ENCODE results near the gene CMIP.

DNA sequence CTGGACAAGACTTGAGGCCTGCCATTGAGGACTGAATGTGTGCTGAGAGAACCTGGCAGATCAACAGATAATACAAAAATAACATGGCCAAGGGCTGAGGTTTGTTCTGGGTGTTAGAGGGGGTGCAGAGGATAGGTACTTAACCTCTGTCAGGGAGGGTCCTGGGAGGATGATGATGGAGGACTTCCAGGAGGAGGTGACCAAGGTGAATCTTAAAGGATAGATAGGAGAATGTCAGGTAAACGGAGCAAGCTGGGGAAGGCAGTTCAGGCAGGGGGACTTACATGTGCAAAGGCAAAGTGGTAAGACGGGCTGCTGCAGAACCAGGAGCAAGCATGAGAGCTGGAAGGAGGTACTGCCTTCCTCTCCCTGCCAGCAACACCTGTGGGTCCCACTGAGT lies 214.6 kb downstream of the CMIP start:
- TF ChIP-seq, protein P1, sequence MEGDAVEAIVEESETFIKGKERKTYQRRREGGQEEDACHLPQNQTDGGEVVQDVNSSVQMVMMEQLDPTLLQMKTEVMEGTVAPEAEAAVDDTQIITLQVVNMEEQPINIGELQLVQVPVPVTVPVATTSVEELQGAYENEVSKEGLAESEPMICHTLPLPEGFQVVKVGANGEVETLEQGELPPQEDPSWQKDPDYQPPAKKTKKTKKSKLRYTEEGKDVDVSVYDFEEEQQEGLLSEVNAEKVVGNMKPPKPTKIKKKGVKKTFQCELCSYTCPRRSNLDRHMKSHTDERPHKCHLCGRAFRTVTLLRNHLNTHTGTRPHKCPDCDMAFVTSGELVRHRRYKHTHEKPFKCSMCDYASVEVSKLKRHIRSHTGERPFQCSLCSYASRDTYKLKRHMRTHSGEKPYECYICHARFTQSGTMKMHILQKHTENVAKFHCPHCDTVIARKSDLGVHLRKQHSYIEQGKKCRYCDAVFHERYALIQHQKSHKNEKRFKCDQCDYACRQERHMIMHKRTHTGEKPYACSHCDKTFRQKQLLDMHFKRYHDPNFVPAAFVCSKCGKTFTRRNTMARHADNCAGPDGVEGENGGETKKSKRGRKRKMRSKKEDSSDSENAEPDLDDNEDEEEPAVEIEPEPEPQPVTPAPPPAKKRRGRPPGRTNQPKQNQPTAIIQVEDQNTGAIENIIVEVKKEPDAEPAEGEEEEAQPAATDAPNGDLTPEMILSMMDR (conservative IDR thresholded peaks at IDR 0.05; ENCODE audit: low read length) = no peak
- no peak for TF ChIP-seq EZH2phosphoT487 (IDR thresholded peaks at IDR 0.05; ENCODE audit: borderline replicate concordance)

All from Loucy (cell line).